Spleen (tissue), 7 donors: ENCODE results near the gene PHLDA2.
A peak's percentile ranks its signal among the peaks of the same experiment; 100 is the strongest.

Experiments
- POLR2A ChIP-seq, 3 donors: fragments of 450-650 bp; IDR thresholded peaks; one replicate each; pipeline ENCODE4 v1.5.1; 2017; ENCODE audit warnings: antibody characterized with exemption in 3 of 3, mild to moderate bottlenecking in 1 of 3
- POLR2AphosphoS5 ChIP-seq, 3 donors: sonication (generic); formaldehyde crosslinking; IDR thresholded peaks; one replicate each; pipeline ENCODE4 v1.5.1; 2017; ENCODE audit warnings: antibody characterized with exemption in 3 of 3
- TF ChIP-seq, protein P1 (sequence below), 11 experiments: fragments of 200-600 bp in 7 of 11; fragments of 450-650 bp in 4 of 11; sonication (generic) in 4 of 11; IDR thresholded peaks in 8 of 11; conservative IDR thresholded peaks in 3 of 11; 1 replicate in 7 of 11; 2 replicates in 4 of 11; pipeline versions ENCODE4 v1.4.0 to v1.8.0; 2016 to 2021; ENCODE audit warnings: antibody characterized with exemption in 11 of 11, inconsistent platforms in 4 of 11, mild to moderate bottlenecking in 1 of 11
- donor health status: DM: no; HTN: no; CAD: no; lungs with moderate emphysema.
- donor health status: DM: no; HTN: no; CAD: no.
- donor health status: DM: no; HTN: no; CAD: no.

DNA sequence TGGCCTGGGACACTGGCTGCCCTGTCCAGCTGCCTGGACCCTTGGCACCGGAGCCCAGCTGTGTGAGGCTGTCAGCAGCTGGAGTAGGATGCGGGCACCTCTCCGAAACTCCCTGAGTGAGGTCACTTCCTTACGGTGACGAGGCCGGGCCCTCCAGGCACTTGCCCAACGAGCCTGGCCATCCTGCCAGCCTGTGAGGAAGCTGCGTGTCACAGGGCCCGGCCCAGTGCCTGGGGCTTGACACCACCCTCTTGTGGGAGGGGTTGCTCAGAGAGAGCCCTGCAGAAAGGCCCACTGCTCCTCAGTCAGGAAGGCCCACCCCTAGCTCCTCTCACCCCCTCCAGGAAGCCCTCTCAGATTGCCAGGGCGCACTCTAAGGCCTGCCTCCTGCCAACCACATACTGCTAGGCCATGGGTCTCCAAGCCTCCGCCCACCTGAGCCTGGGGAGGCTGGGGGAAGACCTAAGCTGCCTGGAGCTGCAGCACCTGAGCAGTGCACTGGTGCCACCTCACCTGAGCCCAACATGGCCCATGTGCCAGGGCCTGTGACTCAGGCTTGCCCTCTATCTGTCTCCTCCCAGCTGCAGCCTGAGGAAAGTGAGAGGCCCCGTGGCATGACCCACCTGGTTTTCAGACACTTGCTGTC, 4.3 kb upstream of the PHLDA2 start:
- TF ChIP-seq POLR2A (IDR thresholded peaks at IDR 0.05), result no peak
- TF ChIP-seq, protein P1, sequence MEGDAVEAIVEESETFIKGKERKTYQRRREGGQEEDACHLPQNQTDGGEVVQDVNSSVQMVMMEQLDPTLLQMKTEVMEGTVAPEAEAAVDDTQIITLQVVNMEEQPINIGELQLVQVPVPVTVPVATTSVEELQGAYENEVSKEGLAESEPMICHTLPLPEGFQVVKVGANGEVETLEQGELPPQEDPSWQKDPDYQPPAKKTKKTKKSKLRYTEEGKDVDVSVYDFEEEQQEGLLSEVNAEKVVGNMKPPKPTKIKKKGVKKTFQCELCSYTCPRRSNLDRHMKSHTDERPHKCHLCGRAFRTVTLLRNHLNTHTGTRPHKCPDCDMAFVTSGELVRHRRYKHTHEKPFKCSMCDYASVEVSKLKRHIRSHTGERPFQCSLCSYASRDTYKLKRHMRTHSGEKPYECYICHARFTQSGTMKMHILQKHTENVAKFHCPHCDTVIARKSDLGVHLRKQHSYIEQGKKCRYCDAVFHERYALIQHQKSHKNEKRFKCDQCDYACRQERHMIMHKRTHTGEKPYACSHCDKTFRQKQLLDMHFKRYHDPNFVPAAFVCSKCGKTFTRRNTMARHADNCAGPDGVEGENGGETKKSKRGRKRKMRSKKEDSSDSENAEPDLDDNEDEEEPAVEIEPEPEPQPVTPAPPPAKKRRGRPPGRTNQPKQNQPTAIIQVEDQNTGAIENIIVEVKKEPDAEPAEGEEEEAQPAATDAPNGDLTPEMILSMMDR (IDR thresholded peaks at IDR 0.05 in 8 of 11, conservative IDR thresholded peaks at IDR 0.05 in 3 of 11), result no peak
- TF ChIP-seq POLR2AphosphoS5 (IDR thresholded peaks at IDR 0.05), result peak; percentile 67 to 88 (median 72)
